Endothelial cell of umbilical vein (primary cell): ENCODE measurements around the gene UBE2F. TPM values are rescaled to one million over a fixed set of nuclear protein-coding genes. Genes with fewer than 3 reads are reported as not detected.

ENCODE experiments used
- BruUV-seq: library from RNA; stranded (reverse); fragments of 400-500 nt; replicated peaks from 2 replicates; lab custom pipeline; 2021; lab: Mats Ljungman, UMichigan
- CTCF ChIA-PET: fragments of 300-600, 350-600 bp; sonication (Branson Sonifier 250); formaldehyde crosslinking; loops from one replicate; lab custom pipeline; 2021; ENCODE audit warnings: antibody characterized with exemption, inconsistent platforms; lab: Charles Lee
- POLR2A ChIA-PET: fragments of 300-600, 350-600 bp; sonication (Branson Sonifier 250); formaldehyde crosslinking; loops from one replicate; lab custom pipeline; 2021; ENCODE audit warnings: antibody characterized with exemption, inconsistent platforms; lab: Charles Lee
- DNase-seq: peaks from one replicate; pipeline ENCODE4 v3.0.0-alpha.2; 2011; ENCODE audit warnings: low read depth, low spot score
- FAIRE-seq: peaks from 2 replicates; lab custom pipeline; 2011; peaks lifted over from hg19 to GRCh38; lab: Jason Lieb, UNC
- H2AFZ ChIP-seq: 2 replicates; pipeline ENCODE4 v1.6.0; 2012; ENCODE audit warnings: low read depth, low read length, control low read depth, inconsistent platforms
- H3K27ac ChIP-seq: 2 replicates; pipeline ENCODE4 v1.5.1; 2011; ENCODE audit warnings: low read depth, mild to moderate bottlenecking, control low read depth, low read length, moderate library complexity; ENCODE audit not compliant: insufficient read depth
- H3K27me3 ChIP-seq, 2 experiments: 2 replicates each; pipeline versions ENCODE4 v1.6.0 to v1.6.1; 2011; ENCODE audit warnings: low read length in 2 of 2, mixed read lengths in 1 of 2; ENCODE audit not compliant: control insufficient read depth in 2 of 2, insufficient read depth in 2 of 2
- H3K36me3 ChIP-seq, 2 experiments: 2 replicates in 1 of 2; 3 replicates in 1 of 2; pipeline ENCODE4 v1.5.1; 2011; ENCODE audit warnings: low read length in 2 of 2, mild to moderate bottlenecking in 1 of 2, moderate library complexity in 1 of 2; ENCODE audit not compliant: control insufficient read depth in 2 of 2, insufficient read depth in 2 of 2; ENCODE audit errors: extremely low read depth in 1 of 2
- H3K4me1 ChIP-seq: 3 replicates; pipeline ENCODE4 v1.5.1; 2011; ENCODE audit warnings: mild to moderate bottlenecking, low read length; ENCODE audit not compliant: control insufficient read depth, insufficient read depth; ENCODE audit errors: extremely low read depth
- H3K4me2 ChIP-seq: 2 replicates; pipeline ENCODE4 v1.6.1; 2011; ENCODE audit warnings: low read length, control low read depth, mixed read lengths; ENCODE audit not compliant: insufficient read depth
- H3K4me3 ChIP-seq, 3 experiments: fragments of 200-600 bp in 1 of 3; sonication (generic), shearing (Covaris generic) in 1 of 3; replicated peaks in 1 of 3; 2 replicates each; pipeline ENCODE4 v1.5.1; 2011 to 2016; ENCODE audit warnings: control low read depth in 3 of 3, low read length in 3 of 3, mild to moderate bottlenecking in 2 of 3, inconsistent platforms in 1 of 3, low read depth in 1 of 3, moderate library complexity in 1 of 3; ENCODE audit not compliant: insufficient read depth in 1 of 3
- H3K79me2 ChIP-seq: 2 replicates; pipeline ENCODE4 v1.6.0; 2012; ENCODE audit warnings: low read length, inconsistent platforms; ENCODE audit not compliant: control insufficient read depth, insufficient read depth
- H3K9ac ChIP-seq: replicated peaks from 2 replicates; pipeline ENCODE3; 2011; ENCODE audit warnings: low read length, control low read depth; ENCODE audit not compliant: insufficient read depth; ENCODE audit errors: extremely low read depth
- H3K9me1 ChIP-seq: replicated peaks from 3 replicates; pipeline ENCODE4 v1.6.0; 2011; ENCODE audit warnings: mild to moderate bottlenecking, low read length; ENCODE audit not compliant: control insufficient read depth, insufficient read depth; ENCODE audit errors: extremely low read depth
- H3K9me3 ChIP-seq: replicated peaks from 2 replicates; pipeline ENCODE4 v1.5.1; 2012; ENCODE audit warnings: low read length, inconsistent platforms; ENCODE audit not compliant: control insufficient read depth, insufficient read depth
- H4K20me1 ChIP-seq: replicated peaks from 2 replicates; pipeline ENCODE3; 2011; ENCODE audit warnings: mild to moderate bottlenecking, low read length; ENCODE audit not compliant: control insufficient read depth, insufficient read depth; ENCODE audit errors: extremely low read depth
- EZH2 ChIP-seq: IDR thresholded peaks from 2 replicates; pipeline ENCODE4 v1.6.1; 2012; ENCODE audit warnings: borderline replicate concordance, low read depth, mild to moderate bottlenecking, moderate library complexity, low read length, inconsistent platforms; ENCODE audit not compliant: severe bottlenecking
- FOS ChIP-seq: IDR thresholded peaks from 2 replicates; pipeline ENCODE4 v1.6.1; 2011; ENCODE audit warnings: mild to moderate bottlenecking, low read length, moderate library complexity, borderline replicate concordance; ENCODE audit not compliant: insufficient read depth
- GATA2 ChIP-seq: IDR thresholded peaks from 2 replicates; pipeline ENCODE4 v1.7.0; 2011; ENCODE audit warnings: low read depth, mild to moderate bottlenecking, moderate library complexity, mixed read lengths, low read length; ENCODE audit not compliant: insufficient read length, insufficient read depth
- JUN ChIP-seq: IDR thresholded peaks from 2 replicates; pipeline ENCODE4 v1.6.1; 2011; ENCODE audit warnings: borderline replicate concordance, low read depth; ENCODE audit not compliant: insufficient read length, insufficient read depth
- MYC ChIP-seq: IDR thresholded peaks from one replicate; pipeline ENCODE4 v1.6.1; 2011; ENCODE audit warnings: mild to moderate bottlenecking, low read depth, low read length
- POLR2A ChIP-seq: IDR thresholded peaks from 2 replicates; pipeline ENCODE4 v1.6.1; 2012; ENCODE audit warnings: low read depth, mild to moderate bottlenecking, control low read depth, low read length
- POLR2AphosphoS5 ChIP-seq: IDR thresholded peaks from 2 replicates; pipeline ENCODE4 v1.6.1; 2012; ENCODE audit warnings: low read depth, mild to moderate bottlenecking, control low read depth, low read length, moderate library complexity; ENCODE audit not compliant: insufficient read depth
- dilution Hi-C: fragments of 300-500 bp; cut with MboI; formaldehyde crosslinking; loops from one replicate; pipeline ENCODE4 v1.15.0; 2019; ENCODE audit warnings: low sequenced_read_pairs; ENCODE audit not compliant: extremely low pct_ligation_motif_present
- intact Hi-C: fragments of 100-400 bp; cut with micrococcal nuclease; formaldehyde crosslinking; loops from one replicate; pipeline ENCODE4 v1.10.0; 2022
- polyA plus RNA-seq, 4 experiments: library from polyadenylated mRNA; depleted of rRNA in 3 of 4; stranded (reverse) in 3 of 4; unstranded in 1 of 4; fragments of >200 nt; gene quantifications; 2 replicates each; pipeline versions ENCODE4 v1.2.1 to v1.2.3, GENCODE V29; 2011 to 2012; ENCODE audit warnings: missing spikeins in 1 of 4
- total RNA-seq: library from RNA; stranded (reverse); gene quantifications from 2 replicates; pipeline ENCODE4 v1.2.3, GENCODE V29; 2021
- TF ChIP-seq, protein P1 (sequence below), 2 donors: IDR thresholded peaks; 1 replicate in 1 of 2; 2 replicates in 1 of 2; pipeline ENCODE4 v1.5.1; 2011; ENCODE audit warnings: low read length in 2 of 2, mild to moderate bottlenecking in 2 of 2, moderate library complexity in 2 of 2, control low read depth in 1 of 2, inconsistent platforms in 1 of 2, low read depth in 1 of 2; ENCODE audit not compliant: insufficient read depth in 1 of 2; ENCODE audit errors: extremely low read depth in 1 of 2
- TF ChIP-seq, protein P2 (sequence below): IDR thresholded peaks from 2 replicates; pipeline ENCODE4 v1.6.1; 2011; ENCODE audit not compliant: insufficient read depth, insufficient read length

Gene UBE2F
- total and polyA plus RNA-seq, 2 donors (not counting 3 experiments of a cell fraction or from before 2014, with no cell fraction given), result 42.3 to 45.6 TPM

DNA sequence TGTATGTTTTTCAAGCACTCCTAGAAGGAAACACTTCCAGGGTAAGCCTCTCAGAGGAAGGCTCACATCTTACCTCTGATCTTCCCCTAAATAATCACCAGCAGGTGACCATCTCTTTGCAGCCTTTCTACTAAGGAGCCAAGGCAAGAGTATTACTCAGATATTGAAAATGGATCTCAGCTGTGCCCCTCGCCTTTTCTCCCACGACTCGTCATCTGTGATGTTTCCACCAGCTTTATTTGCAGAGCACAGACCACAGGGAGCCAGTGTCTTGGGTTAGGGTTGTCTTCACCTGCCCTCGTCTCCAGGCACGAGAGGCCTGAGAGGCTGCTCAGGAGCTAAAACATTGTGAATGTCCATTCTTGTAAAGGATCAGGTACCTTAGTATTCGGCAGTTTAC, 77.0 kb downstream of the UBE2F start:
- no peak overlapping the region for H3K9ac ChIP-seq
- dilution Hi-C loops (no loop called here), intact Hi-C loops (no loop called here)
- CTCF ChIA-PET, result no interaction called here
- H3K9me1 ChIP-seq, result no peaks in the 10 kb centered on the region
- no peaks in the 10 kb centered on the region for H3K27me3 ChIP-seq
- POLR2A ChIA-PET, result no interaction called here
- no peaks in the 10 kb centered on the region for H4K20me1 ChIP-seq
- H2AFZ ChIP-seq, result no peak overlapping the region
- DNase-seq (no peak), FAIRE-seq (no peak)
- no peak overlapping the region for H3K4me3 ChIP-seq
- BruUV-seq, result no TSS peak
- H3K27ac ChIP-seq, result no peak overlapping the region
- H3K79me2 ChIP-seq, result no peaks in the 10 kb centered on the region
- H3K36me3 ChIP-seq, result peaks cover 0 to 11% of the 10 kb centered on the region in 2 experiments
- H3K9me3 ChIP-seq, result no peaks in the 10 kb centered on the region
- no peak overlapping the region for H3K4me2 ChIP-seq
- no peaks in the 10 kb centered on the region for H3K4me1 ChIP-seq
- TF ChIP-seq, protein P1, sequence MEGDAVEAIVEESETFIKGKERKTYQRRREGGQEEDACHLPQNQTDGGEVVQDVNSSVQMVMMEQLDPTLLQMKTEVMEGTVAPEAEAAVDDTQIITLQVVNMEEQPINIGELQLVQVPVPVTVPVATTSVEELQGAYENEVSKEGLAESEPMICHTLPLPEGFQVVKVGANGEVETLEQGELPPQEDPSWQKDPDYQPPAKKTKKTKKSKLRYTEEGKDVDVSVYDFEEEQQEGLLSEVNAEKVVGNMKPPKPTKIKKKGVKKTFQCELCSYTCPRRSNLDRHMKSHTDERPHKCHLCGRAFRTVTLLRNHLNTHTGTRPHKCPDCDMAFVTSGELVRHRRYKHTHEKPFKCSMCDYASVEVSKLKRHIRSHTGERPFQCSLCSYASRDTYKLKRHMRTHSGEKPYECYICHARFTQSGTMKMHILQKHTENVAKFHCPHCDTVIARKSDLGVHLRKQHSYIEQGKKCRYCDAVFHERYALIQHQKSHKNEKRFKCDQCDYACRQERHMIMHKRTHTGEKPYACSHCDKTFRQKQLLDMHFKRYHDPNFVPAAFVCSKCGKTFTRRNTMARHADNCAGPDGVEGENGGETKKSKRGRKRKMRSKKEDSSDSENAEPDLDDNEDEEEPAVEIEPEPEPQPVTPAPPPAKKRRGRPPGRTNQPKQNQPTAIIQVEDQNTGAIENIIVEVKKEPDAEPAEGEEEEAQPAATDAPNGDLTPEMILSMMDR (IDR thresholded peaks at IDR 0.05; ENCODE audit: extremely low read depth in 1 of 2, insufficient read depth in 1 of 2, low read depth in 1 of 2, low read length in 2 of 2), result no peak
- no peak for TF ChIP-seq EZH2
- no peak for TF ChIP-seq MYC
- no peak for TF ChIP-seq FOS
- no peak for TF ChIP-seq JUN
- TF ChIP-seq POLR2AphosphoS5, result no peak
- no peak for TF ChIP-seq GATA2
- no peak for TF ChIP-seq POLR2A
- TF ChIP-seq, protein P2, sequence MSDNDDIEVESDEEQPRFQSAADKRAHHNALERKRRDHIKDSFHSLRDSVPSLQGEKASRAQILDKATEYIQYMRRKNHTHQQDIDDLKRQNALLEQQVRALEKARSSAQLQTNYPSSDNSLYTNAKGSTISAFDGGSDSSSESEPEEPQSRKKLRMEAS, result no peak
